ENCODE measurements around the gene ANXA11.

The ANXA11 gene

DNA sequence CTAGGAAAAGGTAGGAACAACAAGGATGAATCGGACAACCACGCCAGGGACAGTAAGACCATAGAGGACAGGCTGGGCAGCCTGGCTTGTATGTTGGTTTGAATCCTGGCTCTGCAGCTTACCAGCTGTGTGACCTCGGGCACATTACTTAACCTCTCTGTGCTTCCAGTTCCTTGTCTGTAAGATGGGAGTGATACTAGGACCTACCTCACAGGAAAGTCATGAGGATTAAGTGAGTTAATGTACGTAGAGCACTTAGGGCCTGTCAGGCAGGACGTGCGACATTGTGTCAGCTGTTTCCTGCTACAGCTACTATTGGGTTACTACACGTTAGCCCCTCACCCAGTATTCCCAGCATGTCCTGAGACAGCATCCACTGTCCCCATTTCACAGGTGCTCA is 40.7 kb downstream of the ANXA11 start:
- DNase-seq, result no peak

DNA sequence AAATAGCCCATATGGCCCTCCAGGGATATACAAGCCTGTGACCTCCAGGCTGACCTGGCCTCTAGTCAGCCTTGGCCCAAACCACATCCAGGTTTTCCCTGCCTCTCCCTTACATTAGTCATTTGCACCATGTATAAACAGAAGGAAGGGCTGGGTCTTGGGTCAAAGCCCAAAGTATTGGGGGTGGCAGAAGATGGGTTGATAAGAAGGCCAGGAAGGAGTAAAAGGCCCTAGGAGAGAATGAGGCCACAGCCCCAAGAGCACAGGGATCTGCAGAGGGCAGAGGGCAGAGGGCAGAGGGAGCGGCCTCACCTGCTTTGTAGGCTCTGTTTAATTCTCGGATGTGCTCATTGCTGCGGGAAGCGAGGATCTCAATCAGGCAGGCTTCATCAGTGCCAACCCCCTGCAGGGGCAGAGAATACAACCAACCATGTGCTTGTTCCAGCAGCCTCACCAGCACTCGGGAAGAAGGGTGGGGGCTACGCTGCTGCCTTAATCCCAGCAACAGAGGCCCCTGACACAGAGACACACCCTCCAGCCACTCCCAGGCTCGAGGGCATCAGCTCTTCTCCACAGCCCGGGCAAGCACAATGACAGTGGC is 41.5 kb downstream of the ANXA11 start:
- no peak for DNase-seq

DNA sequence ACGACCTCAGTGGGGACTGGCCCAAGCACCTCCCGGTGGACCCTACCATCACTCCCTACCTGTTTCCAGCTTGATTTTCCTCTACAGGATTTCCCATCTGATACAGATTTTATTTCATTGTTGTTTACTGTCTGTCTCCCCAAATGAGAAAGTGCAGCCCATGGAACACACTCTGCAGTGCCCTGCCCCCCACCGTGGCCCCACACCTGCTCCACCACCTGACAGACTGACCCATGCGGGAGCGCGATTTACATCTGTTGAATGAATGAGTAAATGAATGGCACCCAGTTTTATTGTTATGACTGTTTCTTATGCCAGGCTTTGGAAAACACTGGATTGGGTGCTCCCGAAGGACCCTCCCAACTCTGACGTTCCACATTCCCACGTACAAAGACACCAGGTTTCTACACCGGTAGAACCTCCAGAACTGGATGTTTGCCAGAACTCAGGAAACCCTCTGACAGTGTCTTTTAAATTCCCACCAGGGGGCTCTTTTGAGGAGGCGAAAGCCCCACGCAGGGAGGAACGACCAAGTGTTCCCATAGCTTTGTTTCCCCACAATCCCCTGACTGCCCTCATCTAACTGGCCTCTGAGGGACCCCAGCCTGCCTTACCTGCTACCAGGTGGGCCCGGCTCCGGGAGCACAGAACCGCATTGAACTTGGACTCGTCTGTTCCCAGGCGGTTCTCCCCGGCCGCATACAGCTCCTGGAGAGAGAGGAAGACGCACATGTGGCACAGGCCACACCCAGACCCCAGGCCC is 43.8 kb downstream of the ANXA11 start:
- DNase-seq, result no peak

DNA sequence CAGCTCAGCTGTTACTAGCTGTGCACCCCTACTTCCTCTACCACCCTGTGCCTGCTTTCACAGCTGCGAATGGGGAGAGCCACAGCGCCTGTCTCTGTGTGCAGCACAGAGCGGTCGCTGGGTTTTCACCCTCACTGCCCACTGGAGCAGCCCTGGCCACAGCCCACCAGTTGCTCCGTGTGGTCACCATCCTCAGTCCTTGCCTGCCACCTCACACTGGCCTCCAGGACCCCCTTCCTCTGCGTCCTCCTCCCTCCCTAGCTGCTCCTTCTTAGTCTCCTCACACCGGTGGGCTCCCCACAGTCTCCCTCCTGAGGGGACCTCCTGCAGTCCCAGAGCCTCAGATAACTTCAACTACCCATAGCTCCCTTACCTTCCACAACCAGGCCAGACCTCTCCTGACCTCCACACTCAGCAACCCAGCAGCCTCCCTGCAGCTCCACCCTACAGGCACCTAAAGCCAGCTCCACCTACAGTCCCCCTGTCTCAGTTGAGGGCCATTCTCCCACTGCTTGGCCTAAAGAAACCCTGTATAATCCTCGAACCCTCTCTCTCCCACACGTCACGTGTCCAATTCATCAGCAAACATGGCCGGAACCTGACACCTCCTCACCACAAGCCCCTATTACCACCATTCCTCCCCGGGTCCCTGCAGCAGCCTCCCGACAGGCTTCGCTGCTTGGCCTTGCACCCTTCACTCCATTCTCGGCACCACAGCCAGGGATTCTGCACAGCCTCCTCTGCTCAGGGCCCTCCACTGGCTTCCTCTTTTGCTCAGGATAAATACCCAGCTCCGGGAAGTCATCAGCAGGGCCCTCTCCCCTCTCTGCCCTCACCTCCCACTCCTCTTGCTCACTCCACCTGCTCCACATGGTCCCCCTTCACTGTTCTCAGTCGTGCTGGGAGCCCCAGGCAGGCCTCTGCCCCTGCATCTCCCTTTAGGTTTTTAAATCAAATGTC is 44.7 kb downstream of the ANXA11 start:
- DNase-seq, result no peak

DNA sequence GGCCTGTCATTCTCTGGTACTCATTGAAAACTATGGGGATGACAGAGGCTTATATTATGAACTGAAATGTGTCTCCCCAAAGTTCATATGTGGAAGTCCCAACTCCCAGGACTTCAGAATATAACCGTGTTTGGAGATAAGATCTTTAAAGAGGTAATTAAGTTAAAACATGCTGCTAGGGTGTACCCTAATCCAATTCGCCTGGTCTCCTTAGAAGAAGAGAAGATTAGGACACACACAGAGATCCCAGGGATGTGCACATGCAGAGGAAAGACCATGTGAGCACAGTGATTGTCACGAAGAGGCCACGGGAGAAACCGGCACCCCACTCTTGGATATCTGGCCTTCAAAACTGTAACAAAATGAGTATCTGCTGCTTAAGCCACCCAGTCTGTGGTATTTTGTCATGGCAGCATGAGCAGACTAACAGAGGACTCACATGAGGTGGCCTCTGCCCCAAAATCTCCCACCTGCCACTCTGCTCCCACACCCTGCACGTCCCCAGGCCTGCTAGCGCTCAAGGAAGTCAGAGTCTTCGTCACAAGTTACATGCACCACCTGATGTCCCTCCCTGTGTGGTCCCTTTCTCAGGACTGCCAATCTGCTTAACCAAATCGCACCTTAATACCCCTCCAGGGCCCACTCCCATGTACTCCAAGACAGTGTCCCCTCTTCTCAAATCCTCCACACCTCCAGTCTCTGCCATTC is 46.0 kb downstream of the ANXA11 start:
- no peak for DNase-seq

DNA sequence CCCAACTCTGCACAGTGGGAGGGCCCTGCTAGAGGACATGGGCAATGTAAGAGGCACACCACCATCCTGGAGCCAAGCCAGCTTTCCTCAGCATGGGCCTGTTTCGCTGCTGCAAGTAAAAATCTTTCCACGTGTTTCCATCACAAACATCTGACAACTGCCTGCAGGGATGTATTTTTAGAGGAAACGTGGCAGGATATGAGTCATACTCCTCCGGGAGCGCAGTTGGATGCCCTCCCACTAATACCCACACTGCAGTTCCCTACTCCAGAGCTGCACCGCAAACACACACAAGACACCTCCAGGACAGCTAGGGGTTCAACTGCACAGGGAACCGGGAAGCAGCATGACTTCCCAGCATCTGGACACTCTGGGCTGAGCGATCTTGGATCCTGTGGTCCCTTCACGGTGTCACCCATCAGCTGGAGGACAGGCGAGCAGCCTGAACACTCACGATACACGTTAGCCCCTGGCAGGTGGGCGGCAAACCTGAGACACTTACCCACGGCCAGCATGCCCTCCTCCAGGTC is 46.7 kb downstream of the ANXA11 start:
- no peak for DNase-seq

DNA sequence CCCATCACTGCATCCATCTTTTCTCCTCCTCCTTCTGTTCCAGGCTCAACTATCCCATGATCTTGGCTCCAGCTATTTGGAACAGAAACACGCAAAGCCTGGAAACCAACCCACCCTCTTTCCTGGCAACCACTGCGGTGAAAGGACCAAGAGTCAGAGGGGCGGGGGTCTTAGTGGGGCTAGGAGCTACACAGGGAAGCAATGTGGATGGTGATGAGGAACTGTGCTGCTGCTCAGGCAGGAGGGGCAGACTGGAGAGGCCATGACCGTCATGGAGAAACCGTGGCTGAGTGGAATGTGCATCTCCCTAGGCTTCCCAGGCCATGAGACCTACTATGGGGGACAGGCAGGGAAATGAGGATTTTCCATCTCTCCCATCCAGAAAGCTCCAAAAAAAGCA is 47.2 kb downstream of the ANXA11 start:
- no peak for DNase-seq

DNA sequence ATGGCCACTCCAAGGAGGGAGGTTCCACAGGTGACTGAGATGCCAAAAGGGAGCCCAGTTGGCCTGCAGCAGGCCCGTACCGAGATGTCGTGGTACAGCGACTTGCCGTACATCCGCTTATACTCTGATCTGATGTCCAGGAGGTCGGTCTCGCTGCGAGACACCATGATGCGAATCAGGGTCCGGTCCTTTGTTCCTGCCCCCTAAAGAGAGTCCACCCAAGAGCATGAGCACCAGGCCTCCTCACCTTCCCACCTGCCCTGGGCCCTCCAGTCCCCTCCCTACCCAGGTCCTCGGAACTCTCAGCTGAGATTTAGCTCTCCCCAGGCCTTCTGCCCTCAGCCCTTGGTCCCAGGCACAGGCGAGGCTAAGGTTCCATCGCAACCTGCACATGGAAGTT is 47.8 kb downstream of the ANXA11 start:
- DNase-seq, result no peak

DNA sequence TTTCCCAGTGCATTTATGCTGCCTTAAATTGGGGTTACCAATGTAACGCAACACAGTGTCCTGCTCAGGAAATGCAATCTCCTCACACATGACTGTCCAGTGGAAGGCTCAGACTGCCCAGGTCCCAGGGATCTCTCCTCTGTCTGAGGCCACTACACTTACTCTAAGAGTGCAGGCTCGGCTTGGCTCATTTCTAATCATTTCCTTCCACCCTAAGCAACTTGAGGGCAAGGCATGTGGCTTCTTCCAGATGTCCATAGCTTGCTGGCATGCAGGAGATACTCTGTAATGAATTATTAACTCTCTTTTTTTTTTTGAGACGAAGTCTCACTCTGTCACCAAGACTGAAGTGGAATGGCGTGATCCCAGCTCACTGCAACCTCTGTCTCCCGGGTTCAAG is 49.1 kb downstream of the ANXA11 start:
- DNase-seq, result no peak

DNA sequence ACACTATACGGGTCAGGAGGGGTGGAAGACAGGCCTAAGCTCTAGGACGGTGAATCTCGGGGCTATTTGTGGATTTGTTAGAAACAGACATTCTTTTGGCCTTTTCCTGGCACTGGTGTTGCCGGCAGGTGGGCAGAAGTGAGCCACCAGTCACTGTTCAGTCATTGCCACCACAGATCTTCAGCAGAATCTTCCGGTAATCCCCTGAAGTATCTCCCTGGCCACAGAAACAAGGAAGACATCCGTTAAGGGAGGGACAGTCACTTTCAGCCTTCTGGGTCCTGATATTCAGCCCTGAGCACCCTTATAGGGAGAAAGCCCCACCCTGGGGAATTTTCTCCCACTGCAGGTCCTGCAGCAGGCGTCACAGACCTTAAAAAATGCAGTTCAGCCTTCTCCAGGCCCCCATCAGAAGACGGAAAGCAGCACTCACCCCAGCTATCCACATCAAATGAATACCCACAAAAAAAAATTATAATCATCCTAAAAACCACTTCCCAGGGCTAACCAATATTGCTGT is 49.6 kb downstream of the ANXA11 start:
- no peak for DNase-seq

DNA sequence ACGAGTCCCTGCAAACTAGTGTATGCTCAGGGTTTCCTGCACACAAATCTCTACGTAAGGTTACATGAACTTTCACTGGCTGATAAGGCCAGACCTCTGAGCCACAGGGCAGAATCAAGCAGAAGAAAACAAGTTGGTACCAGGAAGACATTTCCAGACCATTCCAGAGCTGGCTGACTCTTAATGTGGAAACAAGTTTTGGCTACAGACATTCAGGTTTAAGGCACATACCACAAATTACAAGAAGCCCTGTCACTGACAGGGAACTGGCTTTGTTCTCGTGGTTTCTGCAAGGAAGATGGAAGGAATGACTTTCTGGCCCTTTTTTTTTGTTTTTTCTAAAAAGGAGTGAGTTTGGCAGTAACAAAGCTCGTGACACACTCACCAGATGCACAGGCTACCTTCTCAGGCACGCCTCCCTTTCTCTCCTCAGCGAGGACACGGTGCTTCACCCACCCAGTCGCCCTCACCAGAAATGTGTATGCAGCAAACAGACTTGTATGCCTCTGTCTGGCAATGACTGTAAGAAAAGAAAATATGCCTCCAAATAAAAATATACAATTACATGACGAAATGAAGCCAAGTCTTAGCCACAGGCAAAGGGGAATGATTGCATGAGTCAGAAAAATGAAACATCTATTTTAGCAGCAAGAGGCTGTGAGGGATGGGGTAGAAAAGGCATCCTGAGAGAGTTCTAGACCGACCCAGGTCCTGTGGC is 50.2 kb downstream of the ANXA11 start:
- DNase-seq, result no peak

DNA sequence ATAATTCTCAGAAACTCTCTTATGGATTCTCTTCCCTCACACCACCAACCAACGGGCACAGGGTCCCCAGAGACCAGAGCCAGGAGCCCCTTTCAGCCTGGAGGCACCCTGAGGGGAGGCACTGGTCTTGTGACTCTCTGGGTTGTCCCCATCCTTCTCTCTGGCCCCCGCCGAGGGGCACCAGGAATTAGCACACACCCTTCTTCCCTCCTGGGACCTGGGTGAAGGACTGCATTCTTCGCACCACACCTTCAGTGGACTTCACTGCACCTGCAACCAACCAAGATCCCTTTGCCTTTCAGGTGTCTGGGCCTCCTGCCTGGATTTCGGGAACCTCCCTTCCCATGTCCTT is 50.7 kb downstream of the ANXA11 start:
- DNase-seq, result no peak

DNA sequence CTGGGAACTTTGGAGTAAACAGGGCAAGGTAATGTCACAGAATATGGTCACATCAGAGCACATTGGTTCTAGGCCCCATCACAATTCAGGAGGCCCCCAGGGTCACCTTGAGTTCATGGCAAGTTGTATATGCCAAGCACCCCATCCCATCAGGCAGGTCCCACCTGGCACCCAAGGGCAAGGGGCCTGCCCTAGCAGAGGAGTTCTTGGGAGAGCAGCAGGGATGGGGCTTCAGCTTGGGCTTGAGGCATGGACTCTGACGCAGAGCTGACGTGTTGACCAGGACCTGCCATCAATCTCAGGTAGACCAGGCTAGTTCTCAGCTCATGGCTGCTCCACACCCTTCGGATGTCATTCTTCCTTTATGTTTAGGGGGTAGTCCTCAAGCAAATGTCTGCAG is 51.9 kb downstream of the ANXA11 start:
- no peak for DNase-seq

DNA sequence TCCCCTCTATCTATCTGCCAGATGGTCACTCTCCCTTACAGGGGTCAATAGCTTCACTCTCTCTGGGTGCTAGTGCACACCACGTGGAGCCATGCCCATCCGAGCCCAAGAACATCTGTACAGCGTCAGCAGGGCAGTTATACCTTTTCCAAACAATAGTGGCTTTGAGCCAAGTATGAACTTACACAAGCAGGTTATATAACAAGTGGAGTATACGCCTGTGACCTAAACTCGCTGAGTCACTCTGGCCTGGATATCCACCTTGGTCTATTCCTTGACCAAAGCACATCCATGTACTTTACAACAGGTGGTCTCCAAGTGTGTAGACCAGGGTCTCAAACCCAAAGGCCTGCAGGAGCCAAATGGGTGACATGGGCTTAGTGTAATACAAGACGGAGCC is 52.5 kb downstream of the ANXA11 start:
- DNase-seq, result no peak

DNA sequence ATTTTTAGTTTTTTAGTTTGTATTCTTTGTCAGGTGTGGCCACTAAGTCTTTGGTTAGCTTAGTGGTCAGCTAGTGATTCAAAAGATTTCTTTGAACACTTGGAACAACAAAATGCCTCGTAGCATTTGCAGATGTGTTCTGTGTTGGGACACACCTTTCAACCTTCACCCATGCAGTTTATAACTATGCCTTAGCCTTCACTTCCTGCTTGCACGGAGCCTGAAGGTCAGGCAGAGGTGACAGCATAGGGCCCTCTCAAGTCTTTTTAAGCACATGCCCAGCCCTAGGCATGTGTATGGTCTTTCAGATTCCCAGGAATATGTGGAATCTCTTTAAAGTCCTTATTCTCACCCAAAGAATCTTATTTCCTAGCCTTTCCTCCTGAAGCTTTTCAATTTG is 55.2 kb downstream of the ANXA11 start:
- no peak for DNase-seq

DNA sequence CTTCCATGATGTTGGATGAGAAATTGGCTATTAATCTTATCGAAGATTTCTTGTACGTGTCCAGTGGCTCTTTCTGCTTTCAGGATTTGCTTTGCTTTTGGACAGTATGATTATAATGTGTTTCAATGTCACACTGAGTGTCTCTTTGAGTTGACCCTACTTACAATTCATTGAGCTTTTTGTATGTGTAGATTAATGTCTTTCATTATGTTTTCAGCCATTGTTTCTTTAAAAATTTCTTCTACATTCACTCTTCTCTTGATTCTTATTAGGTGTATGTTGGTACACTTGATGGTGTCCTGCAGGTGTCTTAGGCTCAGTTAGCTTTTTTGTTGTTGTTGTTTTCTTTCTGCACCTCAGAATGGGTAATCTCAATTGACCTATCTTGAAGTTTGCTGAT is 56.2 kb downstream of the ANXA11 start:
- no peak for DNase-seq

DNA sequence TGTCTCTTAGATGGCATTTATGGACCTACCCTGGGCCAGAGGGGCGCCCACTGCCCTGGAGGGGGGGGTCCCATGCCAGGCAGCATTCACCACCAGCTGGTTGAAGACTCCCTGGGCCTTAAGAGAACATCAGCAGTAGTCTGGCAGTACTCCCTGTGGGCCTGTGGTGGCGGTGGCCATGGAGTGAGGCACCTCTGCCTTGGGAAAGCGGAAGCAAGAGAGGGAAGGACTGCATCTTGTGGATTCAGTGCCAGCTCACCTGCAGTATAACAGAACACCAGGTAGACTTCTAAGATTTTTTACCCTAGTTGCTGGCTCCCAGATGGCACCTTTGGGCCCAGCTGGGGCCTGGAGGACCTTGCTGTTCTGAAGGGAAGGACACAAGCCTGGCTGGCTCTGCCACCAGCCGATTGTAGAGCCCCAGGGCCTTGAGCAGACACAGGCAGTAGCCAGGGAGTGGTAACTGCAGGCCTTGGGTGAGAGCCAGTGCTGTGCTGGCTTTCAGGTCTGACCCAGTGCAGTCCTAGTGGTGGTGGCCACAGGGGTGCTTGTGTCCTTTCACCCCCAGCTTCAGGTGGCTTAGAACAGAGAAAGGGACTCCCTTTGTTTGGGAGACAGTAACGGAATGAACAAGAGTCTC is 57.1 kb downstream of the ANXA11 start:
- DNase-seq, result no peak

DNA sequence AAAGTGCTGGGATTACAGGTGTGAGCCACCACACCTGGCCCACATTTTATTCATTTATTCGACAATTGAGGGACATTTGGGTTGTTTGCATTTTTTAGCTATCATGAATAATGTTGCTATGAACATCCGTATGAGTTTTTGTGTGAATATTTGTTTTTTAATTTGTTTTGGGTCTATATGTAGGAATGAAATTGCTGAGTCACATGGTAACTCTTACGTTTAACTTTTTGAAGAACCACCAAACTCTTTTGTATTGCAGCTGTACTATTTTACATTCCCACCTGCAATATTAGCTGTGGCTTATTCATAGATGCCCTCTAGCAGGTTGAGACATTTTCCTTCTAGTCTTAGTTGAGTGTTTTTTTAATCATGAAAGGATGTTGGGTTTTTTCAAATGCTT is 58.4 kb downstream of the ANXA11 start:
- DNase-seq, result no peak

DNA sequence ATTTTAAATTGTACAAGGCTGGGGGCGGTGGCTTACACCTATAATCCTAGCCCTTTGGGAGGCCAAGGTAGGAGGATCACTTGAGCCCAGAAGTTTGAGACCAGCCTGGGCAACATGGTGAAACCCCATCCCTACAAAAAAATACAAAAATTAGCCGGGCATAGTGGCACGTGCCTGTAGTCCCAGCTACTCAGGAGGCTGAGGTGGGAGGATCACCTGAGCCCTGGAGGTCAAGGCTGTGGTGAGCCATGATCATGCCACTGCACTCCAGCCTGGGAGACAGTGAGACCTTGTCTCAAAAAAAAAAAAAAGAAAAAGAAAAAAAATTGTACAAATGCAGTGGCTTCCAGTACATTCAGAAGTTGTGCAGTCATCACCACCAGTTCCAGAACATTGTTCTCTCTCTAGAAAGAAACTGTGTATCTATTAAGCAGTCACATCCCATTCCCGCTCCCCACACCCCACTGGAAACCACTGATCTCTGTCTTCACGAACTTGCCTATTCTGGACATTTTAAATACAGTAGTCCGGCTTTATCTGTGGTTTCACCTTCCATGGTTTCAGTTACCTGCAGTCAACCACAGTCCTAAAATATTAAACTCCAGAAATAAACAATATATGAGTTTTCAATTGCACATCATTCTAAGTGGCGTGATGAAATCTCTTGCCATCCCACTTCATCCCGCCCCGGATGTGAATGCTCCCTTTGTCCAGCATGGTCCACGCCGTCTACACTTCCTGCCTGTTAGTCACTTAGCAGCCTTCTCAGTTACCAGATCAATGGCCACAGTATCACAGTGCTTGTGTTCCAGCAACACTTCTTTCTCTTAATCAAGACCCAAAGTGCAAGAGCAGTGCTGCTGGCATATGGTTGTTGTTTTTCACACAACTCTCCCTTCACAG is 59.7 kb downstream of the ANXA11 start:
- peak; percentile 62 for DNase-seq

DNA sequence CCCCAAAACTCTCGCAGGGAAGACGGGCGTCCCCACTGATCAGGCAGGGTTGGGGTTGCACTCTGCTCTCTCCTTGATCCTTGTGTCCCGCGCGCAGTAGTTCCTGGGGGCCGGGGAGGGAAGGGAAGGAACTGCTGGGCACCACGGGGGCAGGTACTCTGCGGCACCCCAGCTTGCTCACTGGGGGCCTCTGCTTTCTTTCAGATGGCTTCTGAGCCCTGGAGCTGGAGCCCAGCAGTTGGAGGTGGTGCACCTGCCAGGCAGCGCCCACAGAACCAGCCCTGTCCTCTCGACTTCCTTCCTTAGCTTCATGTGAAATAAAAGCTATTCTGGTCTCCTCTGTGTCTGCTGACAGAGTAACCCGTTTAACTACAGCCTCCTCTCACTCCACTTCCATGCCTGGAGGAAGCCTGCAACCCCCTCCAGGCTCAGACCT is 60.6 kb downstream of the ANXA11 start:
- peak; percentile 69 for DNase-seq

All from activated effector memory CD4-positive, alpha-beta T cell treated with anti-CD3 and anti-CD28 coated beads, Interleukin-2, amount 50 U/mL, for 16 hours (primary cell).